Fibroblast of the aortic adventitia (primary cell): Measurements from ENCODE around the gene MRPL10. TPM values are rescaled to one million over a fixed set of nuclear protein-coding genes. Genes with fewer than 3 reads are reported as not detected.

Source experiments
- DNase-seq: peaks from one replicate; pipeline ENCODE4 v3.0.0-alpha.2; 2010; ENCODE audit warnings: low read depth
- H3K4me3 ChIP-seq: 2 replicates; pipeline ENCODE4 v1.5.1; 2011; ENCODE audit warnings: low read depth, mild to moderate bottlenecking, control low read depth, low read length, moderate library complexity
- CTCF ChIP-seq: IDR thresholded peaks from 2 replicates; pipeline ENCODE4 v1.5.1; 2011; ENCODE audit warnings: mild to moderate bottlenecking, low read length, control low read depth, inconsistent platforms; ENCODE audit not compliant: insufficient read depth
- total RNA-seq: library from RNA; depleted of rRNA; stranded (reverse); fragments of >200 nt; gene quantifications from 2 replicates; pipeline ENCODE4 v1.2.3, GENCODE V29; 2012; ENCODE audit warnings: low replicate concordance

The MRPL10 gene
- total RNA-seq, 1 donor, result 28.0 TPM

- peak; percentile 59 for TF ChIP-seq CTCF
- no peak overlapping the region for H3K4me3 ChIP-seq
- peak; percentile 34 for DNase-seq
Measured at GRCh38 chr17:47844814-47845715, 13.7 kb upstream of the MRPL10 start.

DNA sequence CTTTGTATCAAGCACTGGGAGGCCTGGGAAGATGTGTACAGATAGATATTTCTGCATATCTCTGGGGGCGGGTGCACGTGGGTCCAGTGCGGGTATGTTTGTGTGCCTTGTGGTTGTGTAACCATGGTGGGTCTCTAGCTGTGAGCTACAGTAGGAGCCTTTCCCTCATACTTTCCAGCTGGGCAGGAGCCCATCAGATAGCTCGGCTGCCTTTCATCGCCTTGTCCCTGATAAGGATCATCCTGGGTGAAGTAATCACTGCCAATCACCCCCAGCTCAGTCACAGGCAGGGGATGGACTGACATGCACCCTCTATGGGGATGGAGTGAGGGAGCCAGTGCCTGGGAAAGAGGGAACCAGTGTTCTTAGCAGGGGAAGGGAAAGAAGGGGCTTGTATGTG is 12.9 kb upstream of the MRPL10 start:
- no peak overlapping the region for H3K4me3 ChIP-seq
- DNase-seq, result peak; percentile 35
- no peak for TF ChIP-seq CTCF

DNA sequence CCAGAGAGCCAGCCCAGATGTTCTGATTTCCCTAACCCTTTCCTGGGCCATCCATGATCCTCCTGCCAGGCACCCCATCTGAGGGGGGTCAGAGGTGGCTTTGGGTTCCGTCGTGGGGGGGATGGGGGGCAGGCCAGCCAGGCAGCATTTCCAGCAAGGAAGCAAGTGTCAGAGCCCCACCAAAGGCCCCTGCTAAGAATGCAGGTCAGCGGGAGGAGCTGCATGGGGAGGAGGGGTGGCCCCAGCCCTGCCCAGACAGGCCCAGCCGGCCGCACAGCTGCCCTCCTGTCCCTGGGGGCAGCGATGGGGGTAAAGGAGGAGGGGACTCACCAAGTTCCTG is 12.0 kb upstream of the MRPL10 start:
- no peak for TF ChIP-seq CTCF
- H3K4me3 ChIP-seq, result no peak overlapping the region
- no peak for DNase-seq

- TF ChIP-seq CTCF, result no peak
- H3K4me3 ChIP-seq, result peak overlapping the region; percentile 90
- DNase-seq, result no peak
Measured at GRCh38 chr17:47841488-47842291, 10.3 kb upstream of the MRPL10 start.

- TF ChIP-seq CTCF, result peak; percentile 93
- peak within 1 kb of the TSS; percentile 90 for H3K4me3 ChIP-seq
- DNase-seq, result peak; percentile 79
Measured at GRCh38 chr17:47840742-47841487, 9.6 kb upstream of the MRPL10 start, which contains the start of gene SCRN2. TSS of gene SCRN2 (minus strand) at chr17:47841273. CDS start at chr17:47840843, 430 bp downstream.

DNA sequence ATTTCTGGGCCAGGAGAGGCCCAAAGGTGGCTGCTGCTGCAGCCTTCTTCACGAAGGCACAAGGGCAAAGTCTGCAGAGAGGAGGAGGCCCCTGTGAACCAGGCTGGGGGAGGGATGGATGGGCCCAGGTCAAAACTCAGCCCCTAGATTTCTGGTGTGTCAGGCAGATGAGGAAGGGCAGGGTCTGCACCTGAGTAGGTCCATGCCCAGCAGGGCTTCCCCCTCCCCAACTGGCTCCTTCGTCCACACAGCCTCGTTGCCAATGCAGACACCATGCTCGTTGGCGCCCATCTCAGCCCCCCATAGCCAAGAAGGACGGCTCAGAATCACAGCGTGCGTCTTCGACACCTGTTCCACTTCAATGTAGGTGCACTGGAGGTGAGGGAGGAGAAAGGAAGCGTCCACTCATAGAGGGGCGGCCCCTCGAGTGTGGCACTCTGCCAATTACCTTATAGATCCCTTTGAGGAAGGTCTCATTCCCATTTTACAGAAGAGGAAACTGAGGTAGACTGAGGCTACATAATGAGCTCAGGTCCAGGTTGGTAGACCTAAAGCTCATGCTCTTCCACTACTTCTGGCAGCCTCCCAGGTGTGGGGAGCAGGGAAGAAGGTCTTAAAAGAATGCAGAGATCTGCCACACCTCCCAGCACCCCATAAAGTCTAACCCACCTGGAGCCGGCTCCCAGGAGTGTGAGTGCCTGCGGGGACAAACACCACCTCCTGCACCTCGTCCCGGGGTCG is 8.8 kb upstream of the MRPL10 start:
- TF ChIP-seq CTCF, result no peak
- peak overlapping the region; percentile 90 for H3K4me3 ChIP-seq
- no peak for DNase-seq
